Breast epithelium (tissue), 3 donors: ENCODE results near the gene PAK2.

ENCODE experiments used
- POLR2A ChIP-seq: fragments of 450-650 bp; IDR thresholded peaks from one replicate; pipeline ENCODE4 v1.6.1; 2016; ENCODE audit warnings: antibody characterized with exemption, mild to moderate bottlenecking, moderate library complexity
- POLR2AphosphoS5 ChIP-seq, 3 donors: sonication (generic); formaldehyde crosslinking; IDR thresholded peaks; one replicate each; pipeline ENCODE4 v1.6.1; 2017; ENCODE audit warnings: antibody characterized with exemption in 3 of 3
- TF ChIP-seq, protein P1 (sequence below), 3 donors: fragments of 450-650 bp; IDR thresholded peaks; one replicate each; pipeline ENCODE4 v1.5.1; 2016 to 2017; ENCODE audit warnings: antibody characterized with exemption in 3 of 3, mild to moderate bottlenecking in 3 of 3, moderate library complexity in 3 of 3

DNA sequence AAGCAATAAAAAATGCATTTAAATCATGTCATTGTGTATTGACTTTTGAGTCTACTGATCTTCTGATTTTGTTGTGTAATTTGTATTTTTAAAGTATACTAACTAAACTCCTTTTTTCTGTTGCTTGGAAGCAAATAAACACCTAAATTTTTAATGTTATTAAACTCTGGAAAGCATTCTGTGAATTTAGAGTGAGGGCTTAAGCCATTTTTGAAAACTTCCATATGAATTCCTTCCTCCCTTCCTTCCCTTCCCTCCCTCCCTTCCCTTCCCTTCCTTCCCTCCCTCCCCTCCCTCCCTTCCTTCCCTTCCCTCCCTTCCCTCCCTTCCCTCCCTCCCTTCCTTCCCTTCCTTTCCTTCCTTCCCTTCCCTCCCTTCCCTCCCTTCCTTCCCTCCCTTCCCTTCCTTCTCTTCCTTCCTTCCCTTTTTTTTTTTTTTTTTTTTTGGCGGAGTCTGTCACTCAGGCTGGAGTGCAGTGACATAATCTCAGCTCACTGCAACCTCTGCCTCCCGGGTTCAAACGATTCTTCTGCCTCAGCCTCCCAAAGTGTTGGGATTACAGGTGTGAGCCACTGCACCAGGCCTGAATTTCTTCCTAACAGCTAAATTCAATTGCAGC is 71.4 kb downstream of the PAK2 start:
- TF ChIP-seq, protein P1, sequence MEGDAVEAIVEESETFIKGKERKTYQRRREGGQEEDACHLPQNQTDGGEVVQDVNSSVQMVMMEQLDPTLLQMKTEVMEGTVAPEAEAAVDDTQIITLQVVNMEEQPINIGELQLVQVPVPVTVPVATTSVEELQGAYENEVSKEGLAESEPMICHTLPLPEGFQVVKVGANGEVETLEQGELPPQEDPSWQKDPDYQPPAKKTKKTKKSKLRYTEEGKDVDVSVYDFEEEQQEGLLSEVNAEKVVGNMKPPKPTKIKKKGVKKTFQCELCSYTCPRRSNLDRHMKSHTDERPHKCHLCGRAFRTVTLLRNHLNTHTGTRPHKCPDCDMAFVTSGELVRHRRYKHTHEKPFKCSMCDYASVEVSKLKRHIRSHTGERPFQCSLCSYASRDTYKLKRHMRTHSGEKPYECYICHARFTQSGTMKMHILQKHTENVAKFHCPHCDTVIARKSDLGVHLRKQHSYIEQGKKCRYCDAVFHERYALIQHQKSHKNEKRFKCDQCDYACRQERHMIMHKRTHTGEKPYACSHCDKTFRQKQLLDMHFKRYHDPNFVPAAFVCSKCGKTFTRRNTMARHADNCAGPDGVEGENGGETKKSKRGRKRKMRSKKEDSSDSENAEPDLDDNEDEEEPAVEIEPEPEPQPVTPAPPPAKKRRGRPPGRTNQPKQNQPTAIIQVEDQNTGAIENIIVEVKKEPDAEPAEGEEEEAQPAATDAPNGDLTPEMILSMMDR (IDR thresholded peaks at IDR 0.05) = no peak
- TF ChIP-seq POLR2AphosphoS5 (IDR thresholded peaks at IDR 0.05) (no peak), POLR2A (no peak)
